H1 (cell line): ENCODE results near the gene ADNP. TPM values are rescaled to one million over a fixed set of nuclear protein-coding genes. Genes with fewer than 3 reads are reported as not detected.

Experiments used
- CTBP2 ChIP-seq: IDR thresholded peaks from 2 replicates; pipeline ENCODE4 v1.7.0; 2011; ENCODE audit warnings: borderline replicate concordance, mild to moderate bottlenecking, moderate library complexity, mixed read lengths, low read length; ENCODE audit not compliant: insufficient read depth, insufficient read length
- RFX5 ChIP-seq: IDR thresholded peaks from 2 replicates; pipeline ENCODE4 v1.6.1; 2011; ENCODE audit warnings: low read depth, low read length, improper control_type of control experiment, borderline replicate concordance
- RNF2 ChIP-seq: fragments of 200-900, 300-1000 bp; sonication (generic); IDR thresholded peaks from 2 replicates; pipeline ENCODE4 v1.7.1; 2016; ENCODE audit warnings: borderline replicate concordance, low read depth, mild to moderate bottlenecking, antibody characterized with exemption, low read length; ENCODE audit not compliant: poor library complexity, severe bottlenecking; ENCODE audit errors: missing control alignments
- SAP30 ChIP-seq: fragments of 300-600 bp; sonication (generic); IDR thresholded peaks from 2 replicates; pipeline ENCODE4 v1.7.1; 2012; ENCODE audit warnings: low read length, moderate library complexity, mild to moderate bottlenecking, inconsistent platforms; ENCODE audit not compliant: insufficient read depth, insufficient replicate concordance
- SP2 ChIP-seq: IDR thresholded peaks from 2 replicates; pipeline ENCODE4 v1.6.1; 2012; ENCODE audit warnings: mild to moderate bottlenecking, low read length, inconsistent platforms
- YY1 ChIP-seq: IDR thresholded peaks from 2 replicates; pipeline ENCODE4 v1.6.1; 2011; ENCODE audit warnings: low read depth, mild to moderate bottlenecking, low read length
- polyA plus RNA-seq, 7 experiments: library from polyadenylated mRNA; depleted of rRNA in 3 of 7; stranded (reverse) in 5 of 7; unstranded in 2 of 7; fragments of >200 nt in 5 of 7; fragments of 200-250 nt in 2 of 7; gene quantifications; 1 replicate in 5 of 7; 2 replicates in 1 of 7; 4 replicates in 1 of 7; pipeline versions ENCODE4 v1.2.1 to v1.2.3, GENCODE V29; 2011 to 2013; ENCODE audit warnings: missing spikeins in 2 of 7, mixed read lengths in 2 of 7
- total RNA-seq: library from RNA; stranded (reverse); fragmentation: NEBNext Ultra II Directional; extraction: Animal tissue kit (Norgen Biotek cat#: 25700); gene quantifications from 2 replicates; pipeline ENCODE4 v1.2.1, GENCODE V29; 2021
- TF ChIP-seq, protein P1 (sequence below): fragments of 300-600 bp; sonication (generic); IDR thresholded peaks from 2 replicates; pipeline ENCODE4 v1.7.1; 2012; ENCODE audit warnings: low read length, moderate library complexity, mild to moderate bottlenecking, inconsistent platforms; ENCODE audit not compliant: insufficient replicate concordance
- TF ChIP-seq, protein P2 (sequence below): IDR thresholded peaks from 2 replicates; pipeline ENCODE4 v1.6.1; 2011; ENCODE audit warnings: low read length, improper control_type of control experiment

The ADNP gene
- total and polyA plus RNA-seq, 2 of the 8 experiments (the other 6 are each of a cell fraction or from before 2014, with no cell fraction given): 31.6 to 123 TPM

DNA sequence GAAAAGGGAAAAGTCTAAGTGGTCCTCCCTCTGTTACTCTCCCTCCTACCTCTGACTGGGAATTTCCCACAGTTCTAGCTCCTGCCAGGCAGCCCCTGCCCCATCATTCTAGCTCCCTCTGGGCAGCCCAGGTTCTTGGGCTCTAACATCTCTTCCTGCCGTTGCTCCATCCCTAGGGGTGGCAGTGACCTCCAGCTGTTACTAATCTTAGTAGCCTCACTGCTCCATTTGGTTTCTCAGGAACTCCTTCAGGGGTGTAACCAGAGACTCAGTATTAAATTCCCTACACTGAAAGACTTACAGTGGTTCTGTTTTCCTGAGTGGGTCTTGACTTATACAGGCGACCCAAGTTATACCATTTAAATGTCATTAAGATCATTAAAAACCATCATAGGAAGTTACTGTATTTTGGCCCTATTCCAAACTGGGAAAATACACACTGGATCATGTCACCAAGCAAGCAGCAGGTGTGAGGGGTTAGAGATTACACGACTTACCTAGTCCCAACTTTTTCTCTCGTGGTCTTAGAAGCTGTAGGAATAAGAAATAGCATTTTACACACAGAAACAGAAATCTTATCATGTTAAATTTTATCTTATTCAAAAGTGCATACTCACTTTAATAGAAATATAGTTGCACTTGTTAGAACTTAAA is 17.0 kb upstream of the ADNP start (continued):
- TF ChIP-seq SAP30 (no peak), YY1 (no peak), RNF2 (no peak), CTBP2 (no peak), RFX5 (no peak), SP2 (no peak)
- TF ChIP-seq, protein P1, sequence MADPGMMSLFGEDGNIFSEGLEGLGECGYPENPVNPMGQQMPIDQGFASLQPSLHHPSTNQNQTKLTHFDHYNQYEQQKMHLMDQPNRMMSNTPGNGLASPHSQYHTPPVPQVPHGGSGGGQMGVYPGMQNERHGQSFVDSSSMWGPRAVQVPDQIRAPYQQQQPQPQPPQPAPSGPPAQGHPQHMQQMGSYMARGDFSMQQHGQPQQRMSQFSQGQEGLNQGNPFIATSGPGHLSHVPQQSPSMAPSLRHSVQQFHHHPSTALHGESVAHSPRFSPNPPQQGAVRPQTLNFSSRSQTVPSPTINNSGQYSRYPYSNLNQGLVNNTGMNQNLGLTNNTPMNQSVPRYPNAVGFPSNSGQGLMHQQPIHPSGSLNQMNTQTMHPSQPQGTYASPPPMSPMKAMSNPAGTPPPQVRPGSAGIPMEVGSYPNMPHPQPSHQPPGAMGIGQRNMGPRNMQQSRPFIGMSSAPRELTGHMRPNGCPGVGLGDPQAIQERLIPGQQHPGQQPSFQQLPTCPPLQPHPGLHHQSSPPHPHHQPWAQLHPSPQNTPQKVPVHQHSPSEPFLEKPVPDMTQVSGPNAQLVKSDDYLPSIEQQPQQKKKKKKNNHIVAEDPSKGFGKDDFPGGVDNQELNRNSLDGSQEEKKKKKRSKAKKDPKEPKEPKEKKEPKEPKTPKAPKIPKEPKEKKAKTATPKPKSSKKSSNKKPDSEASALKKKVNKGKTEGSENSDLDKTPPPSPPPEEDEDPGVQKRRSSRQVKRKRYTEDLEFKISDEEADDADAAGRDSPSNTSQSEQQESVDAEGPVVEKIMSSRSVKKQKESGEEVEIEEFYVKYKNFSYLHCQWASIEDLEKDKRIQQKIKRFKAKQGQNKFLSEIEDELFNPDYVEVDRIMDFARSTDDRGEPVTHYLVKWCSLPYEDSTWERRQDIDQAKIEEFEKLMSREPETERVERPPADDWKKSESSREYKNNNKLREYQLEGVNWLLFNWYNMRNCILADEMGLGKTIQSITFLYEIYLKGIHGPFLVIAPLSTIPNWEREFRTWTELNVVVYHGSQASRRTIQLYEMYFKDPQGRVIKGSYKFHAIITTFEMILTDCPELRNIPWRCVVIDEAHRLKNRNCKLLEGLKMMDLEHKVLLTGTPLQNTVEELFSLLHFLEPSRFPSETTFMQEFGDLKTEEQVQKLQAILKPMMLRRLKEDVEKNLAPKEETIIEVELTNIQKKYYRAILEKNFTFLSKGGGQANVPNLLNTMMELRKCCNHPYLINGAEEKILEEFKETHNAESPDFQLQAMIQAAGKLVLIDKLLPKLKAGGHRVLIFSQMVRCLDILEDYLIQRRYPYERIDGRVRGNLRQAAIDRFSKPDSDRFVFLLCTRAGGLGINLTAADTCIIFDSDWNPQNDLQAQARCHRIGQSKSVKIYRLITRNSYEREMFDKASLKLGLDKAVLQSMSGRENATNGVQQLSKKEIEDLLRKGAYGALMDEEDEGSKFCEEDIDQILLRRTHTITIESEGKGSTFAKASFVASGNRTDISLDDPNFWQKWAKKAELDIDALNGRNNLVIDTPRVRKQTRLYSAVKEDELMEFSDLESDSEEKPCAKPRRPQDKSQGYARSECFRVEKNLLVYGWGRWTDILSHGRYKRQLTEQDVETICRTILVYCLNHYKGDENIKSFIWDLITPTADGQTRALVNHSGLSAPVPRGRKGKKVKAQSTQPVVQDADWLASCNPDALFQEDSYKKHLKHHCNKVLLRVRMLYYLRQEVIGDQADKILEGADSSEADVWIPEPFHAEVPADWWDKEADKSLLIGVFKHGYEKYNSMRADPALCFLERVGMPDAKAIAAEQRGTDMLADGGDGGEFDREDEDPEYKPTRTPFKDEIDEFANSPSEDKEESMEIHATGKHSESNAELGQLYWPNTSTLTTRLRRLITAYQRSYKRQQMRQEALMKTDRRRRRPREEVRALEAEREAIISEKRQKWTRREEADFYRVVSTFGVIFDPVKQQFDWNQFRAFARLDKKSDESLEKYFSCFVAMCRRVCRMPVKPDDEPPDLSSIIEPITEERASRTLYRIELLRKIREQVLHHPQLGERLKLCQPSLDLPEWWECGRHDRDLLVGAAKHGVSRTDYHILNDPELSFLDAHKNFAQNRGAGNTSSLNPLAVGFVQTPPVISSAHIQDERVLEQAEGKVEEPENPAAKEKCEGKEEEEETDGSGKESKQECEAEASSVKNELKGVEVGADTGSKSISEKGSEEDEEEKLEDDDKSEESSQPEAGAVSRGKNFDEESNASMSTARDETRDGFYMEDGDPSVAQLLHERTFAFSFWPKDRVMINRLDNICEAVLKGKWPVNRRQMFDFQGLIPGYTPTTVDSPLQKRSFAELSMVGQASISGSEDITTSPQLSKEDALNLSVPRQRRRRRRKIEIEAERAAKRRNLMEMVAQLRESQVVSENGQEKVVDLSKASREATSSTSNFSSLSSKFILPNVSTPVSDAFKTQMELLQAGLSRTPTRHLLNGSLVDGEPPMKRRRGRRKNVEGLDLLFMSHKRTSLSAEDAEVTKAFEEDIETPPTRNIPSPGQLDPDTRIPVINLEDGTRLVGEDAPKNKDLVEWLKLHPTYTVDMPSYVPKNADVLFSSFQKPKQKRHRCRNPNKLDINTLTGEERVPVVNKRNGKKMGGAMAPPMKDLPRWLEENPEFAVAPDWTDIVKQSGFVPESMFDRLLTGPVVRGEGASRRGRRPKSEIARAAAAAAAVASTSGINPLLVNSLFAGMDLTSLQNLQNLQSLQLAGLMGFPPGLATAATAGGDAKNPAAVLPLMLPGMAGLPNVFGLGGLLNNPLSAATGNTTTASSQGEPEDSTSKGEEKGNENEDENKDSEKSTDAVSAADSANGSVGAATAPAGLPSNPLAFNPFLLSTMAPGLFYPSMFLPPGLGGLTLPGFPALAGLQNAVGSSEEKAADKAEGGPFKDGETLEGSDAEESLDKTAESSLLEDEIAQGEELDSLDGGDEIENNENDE: no peak
- TF ChIP-seq, protein P2, sequence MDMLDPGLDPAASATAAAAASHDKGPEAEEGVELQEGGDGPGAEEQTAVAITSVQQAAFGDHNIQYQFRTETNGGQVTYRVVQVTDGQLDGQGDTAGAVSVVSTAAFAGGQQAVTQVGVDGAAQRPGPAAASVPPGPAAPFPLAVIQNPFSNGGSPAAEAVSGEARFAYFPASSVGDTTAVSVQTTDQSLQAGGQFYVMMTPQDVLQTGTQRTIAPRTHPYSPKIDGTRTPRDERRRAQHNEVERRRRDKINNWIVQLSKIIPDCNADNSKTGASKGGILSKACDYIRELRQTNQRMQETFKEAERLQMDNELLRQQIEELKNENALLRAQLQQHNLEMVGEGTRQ: no peak
